WTC11 (cell line): ENCODE measurements around the gene MTTP. TPM values are rescaled to one million over a fixed set of nuclear protein-coding genes. Genes with fewer than 3 reads are reported as not detected.

ENCODE experiments used
- ATAC-seq: fragments of 200-7000 bp; cut with Tn5 transposase; 2 replicates; pipeline ENCODE4 v1.10.0; 2021; ENCODE audit warnings: mild to moderate bottlenecking, moderate library complexity
- CTCF ChIA-PET: fragments of 300-600 bp; sonication (Branson Sonifier 250); formaldehyde crosslinking; loops from one replicate; lab custom pipeline; 2021; ENCODE audit warnings: antibody characterized with exemption; lab: Charles Lee
- POLR2A ChIA-PET: fragments of 350-600 bp; sonication (Branson Sonifier 250); formaldehyde crosslinking; loops from one replicate; lab custom pipeline; 2021; ENCODE audit warnings: antibody characterized with exemption; lab: Charles Lee
- DNase-seq: peaks from one replicate; pipeline ENCODE4 v3.0.0; 2021; ENCODE audit warnings: low spot score
- H3K27ac Mint-ChIP-seq: 2 replicates; pipeline ENCODE4 v1.8.0; 2021; ENCODE audit warnings: mixed read lengths
- H3K27me3 Mint-ChIP-seq: 2 replicates; pipeline ENCODE4 v1.8.0; 2021; ENCODE audit warnings: low read depth, mild to moderate bottlenecking, moderate library complexity, mixed read lengths
- H3K36me3 Mint-ChIP-seq: 2 replicates; pipeline ENCODE4 v1.8.0; 2021; ENCODE audit warnings: mixed read lengths
- H3K4me1 Mint-ChIP-seq: 2 replicates; pipeline ENCODE4 v1.8.0; 2022; ENCODE audit warnings: mixed read lengths
- H3K4me3 Mint-ChIP-seq: 2 replicates; pipeline ENCODE4 v1.8.0; 2021; ENCODE audit warnings: mild to moderate bottlenecking, moderate library complexity, mixed read lengths
- H3K9me3 Mint-ChIP-seq: 2 replicates; pipeline ENCODE4 v1.8.0; 2021; ENCODE audit warnings: mixed read lengths
- AR ChIP-seq: fragments of 250-450 bp; sonication (Bioruptor Pico); IDR thresholded peaks from 2 replicates; pipeline ENCODE4 v1.9.0; 2021; ENCODE audit warnings: mild to moderate bottlenecking
- E2F4 ChIP-seq: sonication (generic); formaldehyde crosslinking; IDR thresholded peaks from 2 replicates; pipeline ENCODE4 v1.8.1; 2022; ENCODE audit warnings: low read depth, mild to moderate bottlenecking, moderate library complexity, missing genetic modification reagents, borderline replicate concordance
- GTF2I ChIP-seq: fragments of 250-450 bp; sonication (Bioruptor Pico); conservative IDR thresholded peaks from 2 replicates; pipeline ENCODE4 v1.4.0; 2021; ENCODE audit warnings: mild to moderate bottlenecking
- HMGA2 ChIP-seq: fragments of 250-450 bp; sonication (Bioruptor Pico); IDR thresholded peaks from 2 replicates; pipeline ENCODE4 v1.4.0; 2021; ENCODE audit warnings: mild to moderate bottlenecking, moderate library complexity
- SOX15 ChIP-seq: fragments of 250-450 bp; sonication (Bioruptor Pico); IDR thresholded peaks from 2 replicates; pipeline ENCODE4 v1.9.0; 2021; ENCODE audit warnings: mild to moderate bottlenecking
- SP1 ChIP-seq: sonication (generic); formaldehyde crosslinking; conservative IDR thresholded peaks from 2 replicates; pipeline ENCODE4 v1.8.1; 2022; ENCODE audit warnings: missing genetic modification reagents
- TCF7 ChIP-seq: sonication (generic); formaldehyde crosslinking; IDR thresholded peaks from 2 replicates; pipeline ENCODE4 v1.8.0; 2022; ENCODE audit warnings: mild to moderate bottlenecking, low read depth, missing genetic modification reagents, moderate library complexity
- TEAD4 ChIP-seq: sonication (generic); formaldehyde crosslinking; IDR thresholded peaks from 2 replicates; pipeline ENCODE4 v1.8.0; 2022; ENCODE audit warnings: mild to moderate bottlenecking, missing genetic modification reagents
- TP53 ChIP-seq: sonication (generic); formaldehyde crosslinking; IDR thresholded peaks from 2 replicates; pipeline ENCODE4 v1.8.1; 2023; ENCODE audit warnings: mild to moderate bottlenecking, missing genetic modification reagents
- ZBTB43 ChIP-seq: sonication (generic); formaldehyde crosslinking; IDR thresholded peaks from 2 replicates; pipeline ENCODE4 v1.8.1; 2023; ENCODE audit warnings: mild to moderate bottlenecking, missing genetic modification reagents
- ZNF263 ChIP-seq: sonication (generic); formaldehyde crosslinking; IDR thresholded peaks from 2 replicates; pipeline ENCODE4 v1.8.1; 2022; ENCODE audit warnings: low read depth, mild to moderate bottlenecking, moderate library complexity, missing genetic modification reagents
- ZNF396 ChIP-seq: fragments of 250-450 bp; sonication (Bioruptor Pico); IDR thresholded peaks from 2 replicates; pipeline ENCODE4 v1.8.0; 2021; ENCODE audit warnings: mild to moderate bottlenecking, moderate library complexity, borderline replicate concordance
- ZNF423 ChIP-seq: fragments of 250-450 bp; sonication (Bioruptor Pico); IDR thresholded peaks from 2 replicates; pipeline ENCODE4 v2.1.2; 2022; ENCODE audit warnings: mild to moderate bottlenecking, moderate library complexity
- total RNA-seq: library from RNA; stranded (reverse); gene quantifications from 3 replicates; pipeline ENCODE4 v1.2.3, GENCODE V29; 2021
- TF ChIP-seq, protein P1 (sequence below): fragments of 200-600 bp; IDR thresholded peaks from 2 replicates; pipeline ENCODE4 v1.8.0; 2022; ENCODE audit warnings: antibody characterized with exemption
- TF ChIP-seq, protein P2 (sequence below): sonication (generic); formaldehyde crosslinking; IDR thresholded peaks from 2 replicates; pipeline ENCODE4 v1.8.0; 2022; ENCODE audit warnings: missing genetic modification reagents
- TF ChIP-seq, protein P3 (sequence below): sonication (generic); formaldehyde crosslinking; IDR thresholded peaks from 2 replicates; pipeline ENCODE4 v1.8.1; 2022; ENCODE audit warnings: low read depth, missing genetic modification reagents, borderline replicate concordance

The MTTP gene
- total RNA-seq, 1 experiment from 2014 or later, result 0.26 TPM

DNA sequence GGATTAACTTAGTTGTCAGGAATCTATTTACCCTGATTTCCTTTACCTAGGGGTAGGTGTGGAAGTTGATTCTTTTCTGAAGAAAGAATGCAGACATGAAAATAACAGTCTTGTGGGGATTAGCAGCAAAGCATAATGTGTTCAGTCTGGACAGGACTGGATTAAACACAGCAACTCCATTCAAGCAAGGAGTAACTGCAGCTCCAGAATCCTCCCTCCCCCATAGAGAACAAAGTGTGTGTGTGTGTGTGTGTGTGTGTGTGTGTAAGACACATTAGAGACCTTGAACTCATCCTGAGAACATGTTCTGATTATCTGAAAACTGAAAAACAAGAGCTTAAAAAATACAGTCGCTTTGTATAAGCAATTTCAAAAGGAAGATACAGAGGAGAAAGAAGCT is 73.7 kb downstream of the MTTP start (continued):
- TF ChIP-seq, protein P1, sequence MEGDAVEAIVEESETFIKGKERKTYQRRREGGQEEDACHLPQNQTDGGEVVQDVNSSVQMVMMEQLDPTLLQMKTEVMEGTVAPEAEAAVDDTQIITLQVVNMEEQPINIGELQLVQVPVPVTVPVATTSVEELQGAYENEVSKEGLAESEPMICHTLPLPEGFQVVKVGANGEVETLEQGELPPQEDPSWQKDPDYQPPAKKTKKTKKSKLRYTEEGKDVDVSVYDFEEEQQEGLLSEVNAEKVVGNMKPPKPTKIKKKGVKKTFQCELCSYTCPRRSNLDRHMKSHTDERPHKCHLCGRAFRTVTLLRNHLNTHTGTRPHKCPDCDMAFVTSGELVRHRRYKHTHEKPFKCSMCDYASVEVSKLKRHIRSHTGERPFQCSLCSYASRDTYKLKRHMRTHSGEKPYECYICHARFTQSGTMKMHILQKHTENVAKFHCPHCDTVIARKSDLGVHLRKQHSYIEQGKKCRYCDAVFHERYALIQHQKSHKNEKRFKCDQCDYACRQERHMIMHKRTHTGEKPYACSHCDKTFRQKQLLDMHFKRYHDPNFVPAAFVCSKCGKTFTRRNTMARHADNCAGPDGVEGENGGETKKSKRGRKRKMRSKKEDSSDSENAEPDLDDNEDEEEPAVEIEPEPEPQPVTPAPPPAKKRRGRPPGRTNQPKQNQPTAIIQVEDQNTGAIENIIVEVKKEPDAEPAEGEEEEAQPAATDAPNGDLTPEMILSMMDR, result no peak
- no peak for TF ChIP-seq ZBTB43
- no peak for TF ChIP-seq E2F4
- no peak for TF ChIP-seq TCF7
- no peak for TF ChIP-seq SOX15 (CRISPR knock-in tag)

- CTCF ChIA-PET, result no interaction called here
- Mint-ChIP-seq H3K9me3 (no peaks in the 10 kb centered on the region), H3K36me3 (no peaks in the 10 kb centered on the region), H3K27me3 (peaks cover 60% of the 10 kb centered on the region), H3K27ac (no peak overlapping the region), H3K4me1 (peaks cover 29% of the 10 kb centered on the region), H3K4me3 (no peak overlapping the region)
- TF ChIP-seq SP1 (CRISPR knock-in tag), result no peak
- TF ChIP-seq HMGA2, result no peak
- no peak for TF ChIP-seq GTF2I (CRISPR knock-in tag)
- no peak for TF ChIP-seq ZNF396 (CRISPR knock-in tag)
- TF ChIP-seq ZNF263 (CRISPR knock-in tag), result no peak
- TF ChIP-seq, protein P2, sequence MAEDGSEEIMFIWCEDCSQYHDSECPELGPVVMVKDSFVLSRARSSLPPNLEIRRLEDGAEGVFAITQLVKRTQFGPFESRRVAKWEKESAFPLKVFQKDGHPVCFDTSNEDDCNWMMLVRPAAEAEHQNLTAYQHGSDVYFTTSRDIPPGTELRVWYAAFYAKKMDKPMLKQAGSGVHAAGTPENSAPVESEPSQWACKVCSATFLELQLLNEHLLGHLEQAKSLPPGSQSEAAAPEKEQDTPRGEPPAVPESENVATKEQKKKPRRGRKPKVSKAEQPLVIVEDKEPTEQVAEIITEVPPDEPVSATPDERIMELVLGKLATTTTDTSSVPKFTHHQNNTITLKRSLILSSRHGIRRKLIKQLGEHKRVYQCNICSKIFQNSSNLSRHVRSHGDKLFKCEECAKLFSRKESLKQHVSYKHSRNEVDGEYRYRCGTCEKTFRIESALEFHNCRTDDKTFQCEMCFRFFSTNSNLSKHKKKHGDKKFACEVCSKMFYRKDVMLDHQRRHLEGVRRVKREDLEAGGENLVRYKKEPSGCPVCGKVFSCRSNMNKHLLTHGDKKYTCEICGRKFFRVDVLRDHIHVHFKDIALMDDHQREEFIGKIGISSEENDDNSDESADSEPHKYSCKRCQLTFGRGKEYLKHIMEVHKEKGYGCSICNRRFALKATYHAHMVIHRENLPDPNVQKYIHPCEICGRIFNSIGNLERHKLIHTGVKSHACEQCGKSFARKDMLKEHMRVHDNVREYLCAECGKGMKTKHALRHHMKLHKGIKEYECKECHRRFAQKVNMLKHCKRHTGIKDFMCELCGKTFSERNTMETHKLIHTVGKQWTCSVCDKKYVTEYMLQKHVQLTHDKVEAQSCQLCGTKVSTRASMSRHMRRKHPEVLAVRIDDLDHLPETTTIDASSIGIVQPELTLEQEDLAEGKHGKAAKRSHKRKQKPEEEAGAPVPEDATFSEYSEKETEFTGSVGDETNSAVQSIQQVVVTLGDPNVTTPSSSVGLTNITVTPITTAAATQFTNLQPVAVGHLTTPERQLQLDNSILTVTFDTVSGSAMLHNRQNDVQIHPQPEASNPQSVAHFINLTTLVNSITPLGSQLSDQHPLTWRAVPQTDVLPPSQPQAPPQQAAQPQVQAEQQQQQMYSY (CRISPR knock-in tag), result no peak
- TF ChIP-seq TP53 (CRISPR knock-in tag), result no peak
- no peak for TF ChIP-seq ZNF423 (CRISPR knock-in tag)
- no peak for TF ChIP-seq AR (CRISPR knock-in tag)
- TF ChIP-seq, protein P3, sequence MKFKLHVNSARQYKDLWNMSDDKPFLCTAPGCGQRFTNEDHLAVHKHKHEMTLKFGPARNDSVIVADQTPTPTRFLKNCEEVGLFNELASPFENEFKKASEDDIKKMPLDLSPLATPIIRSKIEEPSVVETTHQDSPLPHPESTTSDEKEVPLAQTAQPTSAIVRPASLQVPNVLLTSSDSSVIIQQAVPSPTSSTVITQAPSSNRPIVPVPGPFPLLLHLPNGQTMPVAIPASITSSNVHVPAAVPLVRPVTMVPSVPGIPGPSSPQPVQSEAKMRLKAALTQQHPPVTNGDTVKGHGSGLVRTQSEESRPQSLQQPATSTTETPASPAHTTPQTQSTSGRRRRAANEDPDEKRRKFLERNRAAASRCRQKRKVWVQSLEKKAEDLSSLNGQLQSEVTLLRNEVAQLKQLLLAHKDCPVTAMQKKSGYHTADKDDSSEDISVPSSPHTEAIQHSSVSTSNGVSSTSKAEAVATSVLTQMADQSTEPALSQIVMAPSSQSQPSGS (CRISPR knock-in tag), result no peak
- TF ChIP-seq TEAD4 (CRISPR knock-in tag), result no peak
- DNase-seq (no peak), ATAC-seq (no peak)
- POLR2A ChIA-PET, result no interaction called here
These were observed 74.6 kb downstream of the MTTP start for GRCh38 chr4:99649208-99649607.
